Neural cell (in vitro differentiated cells): ENCODE results near the gene MYO9A. TPM values are rescaled to one million over a fixed set of nuclear protein-coding genes. Genes with fewer than 3 reads are reported as not detected.

Source experiments
- H2AFZ ChIP-seq: fragments of 200-600, 300-800 bp; sonication (generic), shearing (Covaris generic); 2 replicates; pipeline ENCODE4 v1.6.0; 2014; ENCODE audit warnings: low read depth, mild to moderate bottlenecking, antibody characterized with exemption, low read length, moderate library complexity
- H3F3A ChIP-seq: fragments of 200-600 bp; shearing (Covaris generic); 2 replicates; pipeline ENCODE4 v1.6.1; 2016; ENCODE audit warnings: mild to moderate bottlenecking, moderate library complexity, mixed read lengths, antibody characterized with exemption, low read length; ENCODE audit not compliant: insufficient read depth, poor library complexity, severe bottlenecking
- H3K27ac ChIP-seq: fragments of 200-600, 300-800 bp; sonication (generic), shearing (Covaris generic); 2 replicates; pipeline ENCODE4 v1.5.1; 2014; ENCODE audit warnings: mild to moderate bottlenecking, low read length, moderate library complexity
- H3K27me3 ChIP-seq: fragments of 300-800, 200-600 bp; sonication (generic), shearing (Covaris generic); 2 replicates; pipeline ENCODE4 v1.6.0; 2014; ENCODE audit warnings: mild to moderate bottlenecking, low read depth, low read length, moderate library complexity; ENCODE audit not compliant: insufficient read depth
- H3K36me3 ChIP-seq: fragments of 300-800, 200-600 bp; sonication (generic), shearing (Covaris generic); 2 replicates; pipeline ENCODE4 v1.5.1; 2014; ENCODE audit warnings: mild to moderate bottlenecking, antibody characterized with exemption, low read length, moderate library complexity; ENCODE audit not compliant: insufficient read depth
- H3K4me2 ChIP-seq: fragments of 300-800, 200-600 bp; sonication (generic), shearing (Covaris generic); 2 replicates; pipeline ENCODE4 v1.6.0; 2014; ENCODE audit warnings: mild to moderate bottlenecking, low read length
- H3K4me3 ChIP-seq: fragments of 300-800, 200-600 bp; sonication (generic), shearing (Covaris generic); 2 replicates; pipeline ENCODE4 v1.5.1; 2014; ENCODE audit warnings: mild to moderate bottlenecking, low read length, moderate library complexity
- H3K79me2 ChIP-seq: fragments of 200-600 bp; shearing (Covaris generic); replicated peaks from 2 replicates; pipeline ENCODE4 v1.6.0; 2014; ENCODE audit warnings: mild to moderate bottlenecking, low read length, moderate library complexity; ENCODE audit not compliant: insufficient read depth
- H3K9ac ChIP-seq: fragments of 300-800, 200-600 bp; sonication (generic), shearing (Covaris generic); 2 replicates; pipeline ENCODE4 v1.6.1; 2016; ENCODE audit warnings: mild to moderate bottlenecking, low read length, mixed read lengths
- H3K9me2 ChIP-seq: fragments of 200-600 bp; shearing (Covaris generic); 2 replicates; pipeline ENCODE4 v1.6.1; 2016; ENCODE audit warnings: mild to moderate bottlenecking, low read length, mixed read lengths; ENCODE audit not compliant: insufficient read depth
- H3K9me3 ChIP-seq: fragments of 200-600, 300-800 bp; sonication (generic), shearing (Covaris generic); 2 replicates; pipeline ENCODE4 v1.6.1; 2016; ENCODE audit warnings: mild to moderate bottlenecking, mixed run types, low read length, moderate library complexity, mixed read lengths
- H4K20me1 ChIP-seq: fragments of 200-600 bp; shearing (Covaris generic); 2 replicates; pipeline ENCODE4 v1.6.1; 2016; ENCODE audit warnings: mild to moderate bottlenecking, mixed run types; ENCODE audit not compliant: insufficient read depth
- CTCF ChIP-seq: fragments of 450-650 bp; IDR thresholded peaks from 2 replicates; pipeline ENCODE4 v1.5.1; 2014; ENCODE audit warnings: antibody characterized with exemption, mild to moderate bottlenecking, moderate library complexity; ENCODE audit not compliant: poor library complexity, severe bottlenecking
- EP300 ChIP-seq: fragments of 450-650 bp; conservative IDR thresholded peaks from 2 replicates; pipeline ENCODE4 v1.6.1; 2014; ENCODE audit warnings: antibody characterized with exemption, mild to moderate bottlenecking, moderate library complexity; ENCODE audit not compliant: poor library complexity, severe bottlenecking
- EZH2 ChIP-seq: fragments of 200-600, 300-800 bp; shearing (Covaris generic), sonication (generic); IDR thresholded peaks from 2 replicates; pipeline ENCODE4 v1.6.1; 2014; ENCODE audit warnings: antibody characterized with exemption, low read length, borderline replicate concordance, mild to moderate bottlenecking; ENCODE audit not compliant: insufficient read depth, poor library complexity, severe bottlenecking
- MXI1 ChIP-seq: fragments of 450-650 bp; conservative IDR thresholded peaks from 2 replicates; pipeline ENCODE4 v1.6.1; 2014; ENCODE audit warnings: antibody characterized with exemption, mild to moderate bottlenecking; ENCODE audit not compliant: poor library complexity, severe bottlenecking
- POLR2AphosphoS5 ChIP-seq: IDR thresholded peaks from 2 replicates; pipeline ENCODE4 v1.6.1; 2012
- RAD21 ChIP-seq: fragments of 450-650 bp; conservative IDR thresholded peaks from 2 replicates; pipeline ENCODE4 v1.6.1; 2014; ENCODE audit warnings: antibody characterized with exemption, mild to moderate bottlenecking, moderate library complexity
- REST ChIP-seq: IDR thresholded peaks from 2 replicates; pipeline ENCODE4 v1.6.1; 2012; ENCODE audit warnings: borderline replicate concordance
- SMC3 ChIP-seq: fragments of 450-650 bp; conservative IDR thresholded peaks from 2 replicates; pipeline ENCODE4 v1.6.1; 2014; ENCODE audit warnings: antibody characterized with exemption, mild to moderate bottlenecking, moderate library complexity; ENCODE audit not compliant: poor library complexity
- TAF1 ChIP-seq: IDR thresholded peaks from 2 replicates; pipeline ENCODE4 v1.6.1; 2012; ENCODE audit warnings: low read depth
- polyA plus RNA-seq: library from polyadenylated mRNA; depleted of rRNA; stranded (reverse); fragments of >200 nt; gene quantifications from 2 replicates; pipeline ENCODE4 v1.2.3, GENCODE V29; 2014

The MYO9A gene
- polyA plus RNA-seq, 1 donor from 2014 or later: 22.7 TPM

GRCh38 chr15:71789616-71790015, 328.3 kb downstream of the MYO9A start:
- no peaks in the 10 kb centered on the region for H3F3A ChIP-seq
- no peak overlapping the region for H3K27ac ChIP-seq
- H3K9me3 ChIP-seq: no peaks in the 10 kb centered on the region
- no peaks in the 10 kb centered on the region for H3K27me3 ChIP-seq
- H3K4me2 ChIP-seq: no peak overlapping the region
- TF ChIP-seq EZH2 (no peak), SMC3 (no peak), EP300 (no peak), REST (no peak), RAD21 (no peak), POLR2AphosphoS5 (no peak), MXI1 (no peak), TAF1 (no peak), CTCF (no peak)
- H3K36me3 ChIP-seq: no peaks in the 10 kb centered on the region
- no peak overlapping the region for H3K4me3 ChIP-seq
- H2AFZ ChIP-seq: no peak overlapping the region
- H3K9me2 ChIP-seq: no peaks in the 10 kb centered on the region
- no peaks in the 10 kb centered on the region for H4K20me1 ChIP-seq
- H3K79me2 ChIP-seq: no peaks in the 10 kb centered on the region
- no peak overlapping the region for H3K9ac ChIP-seq

GRCh38 chr15:71788646-71789579, 329.0 kb downstream of the MYO9A start:
- Histone ChIP-seq H3K79me2 (no peaks in the 10 kb centered on the region), H3K4me3 (no peak overlapping the region), H3K27me3 (no peaks in the 10 kb centered on the region), H4K20me1 (no peaks in the 10 kb centered on the region), H3K36me3 (no peaks in the 10 kb centered on the region), H2AFZ (no peak overlapping the region), H3K27ac (no peak overlapping the region), H3K4me2 (no peak overlapping the region), H3K9ac (no peak overlapping the region), H3F3A (no peaks in the 10 kb centered on the region), H3K9me3 (no peaks in the 10 kb centered on the region), H3K9me2 (no peaks in the 10 kb centered on the region)
- TF ChIP-seq REST: no peak
